GM12892 (cell line): ENCODE results near the gene CCDC24.
A peak's percentile ranks its signal among the peaks of the same experiment; 100 is the strongest.

Experiments
- DNase-seq: peaks from one replicate; pipeline ENCODE4 v3.0.0; 2011; ENCODE audit not compliant: insufficient read length
- FAIRE-seq: peaks from 2 replicates; lab custom pipeline; 2011; peaks lifted over from hg19 to GRCh38; lab: Jason Lieb, UNC
- POLR2A ChIP-seq: IDR thresholded peaks from 2 replicates; pipeline ENCODE4 v1.6.1; 2011; ENCODE audit warnings: low read depth, low read length, control low read depth
- POLR2AphosphoS5 ChIP-seq: IDR thresholded peaks from 2 replicates; pipeline ENCODE4 v1.6.1; 2011; ENCODE audit warnings: low read depth, low read length, control low read depth
- TAF1 ChIP-seq: IDR thresholded peaks from 2 replicates; pipeline ENCODE4 v1.6.1; 2011; ENCODE audit warnings: low read depth, mild to moderate bottlenecking, control low read depth, low read length, borderline replicate concordance

The CCDC24 gene

GRCh38 chr1:44034423-44034822, 43.0 kb downstream of the CCDC24 start:
- no peak for DNase-seq
- FAIRE-seq: no peak
- TF ChIP-seq TAF1 (no peak), POLR2AphosphoS5 (no peak), POLR2A (no peak)

- FAIRE-seq (no peak), DNase-seq (no peak)
- TF ChIP-seq POLR2AphosphoS5 (no peak), POLR2A (no peak), TAF1 (no peak)
Observed at GRCh38 chr1:44034976-44035716, 43.7 kb downstream of the CCDC24 start.

- DNase-seq (no peak), FAIRE-seq (no peak)
- TF ChIP-seq POLR2A: no peak
- no peak for TF ChIP-seq POLR2AphosphoS5
- TF ChIP-seq TAF1: no peak
Observed at GRCh38 chr1:44035726-44036408, 44.5 kb downstream of the CCDC24 start.

- no peak for DNase-seq
- FAIRE-seq: peak; percentile 94
- TF ChIP-seq TAF1 (no peak), POLR2AphosphoS5 (no peak), POLR2A (no peak)
Observed at GRCh38 chr1:44036409-44037139, 45.2 kb downstream of the CCDC24 start.

- TF ChIP-seq POLR2AphosphoS5 (no peak), POLR2A (no peak), TAF1 (no peak)
- FAIRE-seq (no peak), DNase-seq (no peak)
Observed at GRCh38 chr1:44037154-44037553, 45.8 kb downstream of the CCDC24 start.

GRCh38 chr1:44038876-44039657, 47.7 kb downstream of the CCDC24 start:
- TF ChIP-seq POLR2AphosphoS5: no peak
- DNase-seq: no peak
- no peak for FAIRE-seq

- no peak for TF ChIP-seq TAF1
- no peak for TF ChIP-seq POLR2A
- TF ChIP-seq POLR2AphosphoS5: no peak
- no peak for FAIRE-seq
- no peak for DNase-seq
Observed at GRCh38 chr1:44040418-44040817, 49.0 kb downstream of the CCDC24 start.

GRCh38 chr1:44040846-44041245, 49.4 kb downstream of the CCDC24 start:
- DNase-seq: no peak
- FAIRE-seq: no peak
- TF ChIP-seq POLR2A (no peak), TAF1 (no peak), POLR2AphosphoS5 (no peak)

- no peak for FAIRE-seq
- TF ChIP-seq TAF1 (no peak), POLR2A (no peak), POLR2AphosphoS5 (no peak)
- DNase-seq: no peak
Observed at GRCh38 chr1:44043176-44044070, 52.0 kb downstream of the CCDC24 start.

- FAIRE-seq (no peak), DNase-seq (no peak)
- TF ChIP-seq POLR2A (no peak), TAF1 (no peak), POLR2AphosphoS5 (no peak)
Observed at GRCh38 chr1:44044071-44044801, 52.8 kb downstream of the CCDC24 start.
